Transverse colon (tissue), 4 donors: ENCODE results near the gene TSPAN31.

ENCODE experiments used
- CTCF ChIP-seq, 5 experiments: fragments of 200-600 bp in 3 of 5; fragments of 450-650 bp in 2 of 5; sonication (generic) in 3 of 5; IDR thresholded peaks; 1 replicate in 2 of 5; 2 replicates in 3 of 5; pipeline ENCODE4 v1.5.1; 2016 to 2017; ENCODE audit warnings: antibody characterized with exemption in 5 of 5, inconsistent platforms in 3 of 5, mild to moderate bottlenecking in 2 of 5, moderate library complexity in 1 of 5
- EP300 ChIP-seq: sonication (generic); formaldehyde crosslinking; IDR thresholded peaks from one replicate; pipeline ENCODE4 v1.6.1; 2017; ENCODE audit warnings: antibody characterized with exemption, low read depth
- POLR2A ChIP-seq: fragments of 450-650 bp; IDR thresholded peaks from one replicate; pipeline ENCODE4 v1.6.1; 2016; ENCODE audit warnings: antibody characterized with exemption, mild to moderate bottlenecking, moderate library complexity
- POLR2AphosphoS5 ChIP-seq, 3 donors: sonication (generic); formaldehyde crosslinking; IDR thresholded peaks; one replicate each; pipeline ENCODE4 v1.6.1; 2016; ENCODE audit warnings: antibody characterized with exemption in 3 of 3

- TF ChIP-seq CTCF (IDR thresholded peaks at IDR 0.05) (no peak), POLR2AphosphoS5 (IDR thresholded peaks at IDR 0.05) (no peak), EP300 (no peak), POLR2A (no peak)
Observed at GRCh38 chr12:57777367-57777766, 32.5 kb downstream of the TSPAN31 start.
